ELR (cell line): ENCODE results near the gene CTTNBP2.
A peak's percentile ranks its signal among the peaks of the same experiment; 100 is the strongest.

Experiments
- DNase-seq: peaks from one replicate; pipeline ENCODE4 v3.0.0-alpha.2; 2015; ENCODE audit warnings: low read depth

The CTTNBP2 gene

DNA sequence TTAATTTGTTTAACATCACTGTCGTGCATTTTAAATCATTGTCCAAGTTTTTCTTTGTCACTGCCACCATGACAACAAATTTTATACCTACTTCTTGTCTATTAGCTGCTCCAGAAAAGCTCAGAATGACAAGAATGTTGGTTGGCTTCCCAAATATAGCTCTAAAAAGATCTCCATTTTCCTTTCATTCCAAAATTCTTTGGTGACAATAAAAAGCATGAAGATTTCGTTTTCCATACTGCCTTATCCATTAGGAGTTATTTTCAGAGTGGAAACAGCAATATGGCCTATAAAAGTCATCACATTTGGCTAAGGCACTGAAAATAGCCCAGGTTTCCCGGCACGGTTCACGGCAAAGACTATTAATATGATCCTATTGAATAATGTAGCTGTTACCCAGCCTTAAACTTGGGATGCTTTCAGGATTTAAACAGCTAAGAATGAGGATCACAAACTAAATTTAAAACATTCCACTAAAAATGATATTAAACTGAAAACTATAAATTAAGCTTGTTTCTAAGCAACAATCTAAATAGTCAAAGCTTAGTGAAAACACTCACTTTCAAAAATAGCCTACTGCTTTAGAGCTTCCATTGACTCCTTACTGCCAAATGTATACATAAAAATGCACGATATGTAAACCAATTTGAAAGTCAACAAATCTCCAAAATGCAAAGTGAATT lies 2.7 kb downstream of the CTTNBP2 start:
- DNase-seq: no peak

DNA sequence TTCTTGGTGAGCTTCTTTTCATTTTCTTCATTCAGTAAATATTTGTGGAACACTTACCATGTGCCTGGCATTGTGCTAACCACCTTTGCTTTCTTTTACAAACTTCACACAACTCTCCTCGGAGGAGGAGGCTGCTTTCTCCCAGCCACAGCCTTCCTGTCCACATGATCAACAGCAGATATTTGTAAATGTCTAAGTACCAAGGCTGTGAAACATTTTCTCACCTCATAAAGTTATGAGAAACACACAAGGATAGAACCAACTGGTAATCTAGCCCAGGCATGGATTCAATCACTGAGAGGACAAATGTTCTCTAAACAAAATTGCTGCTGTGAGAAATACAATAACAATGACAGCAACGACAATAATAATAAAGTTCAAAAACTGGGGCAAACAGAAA lies 3.9 kb downstream of the CTTNBP2 start:
- no peak for DNase-seq

DNA sequence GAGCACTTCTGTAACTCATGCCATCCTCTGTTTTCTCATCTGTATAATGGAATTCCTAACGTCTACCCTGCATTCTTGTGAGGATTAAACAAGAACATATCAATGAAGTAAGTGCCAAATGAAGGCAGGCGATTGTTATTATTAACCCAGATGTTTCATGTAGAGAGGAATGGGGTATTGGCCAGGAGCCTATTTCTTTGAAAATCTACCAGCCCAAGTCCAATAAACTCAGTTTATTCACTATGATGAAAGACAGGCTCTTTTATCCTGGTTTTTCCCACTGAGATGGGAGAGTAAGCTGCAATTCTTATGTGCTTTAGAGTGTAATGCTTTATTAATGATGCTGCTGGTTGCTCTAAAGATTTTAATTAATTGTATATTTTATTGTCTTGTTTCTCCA lies 9.6 kb downstream of the CTTNBP2 start:
- no peak for DNase-seq

DNA sequence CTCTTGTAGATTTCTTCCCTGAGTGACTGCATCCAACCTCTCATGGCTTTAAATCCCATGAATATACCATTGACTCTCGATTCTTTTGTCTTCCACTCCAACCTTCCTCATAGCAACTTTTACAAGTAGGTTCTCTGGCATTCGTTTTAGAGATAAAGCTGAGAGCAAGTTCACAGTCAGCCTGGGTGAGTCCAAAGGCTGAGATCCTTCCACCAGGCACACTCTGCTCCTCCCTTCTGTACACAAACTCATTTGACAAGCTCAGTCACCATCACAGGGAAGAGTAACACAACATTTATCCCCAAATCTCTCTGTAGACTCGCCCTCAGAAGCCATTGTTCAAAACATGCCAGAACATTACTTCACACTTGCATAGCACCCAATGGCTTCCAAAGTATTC lies 10.9 kb downstream of the CTTNBP2 start:
- no peak for DNase-seq

DNA sequence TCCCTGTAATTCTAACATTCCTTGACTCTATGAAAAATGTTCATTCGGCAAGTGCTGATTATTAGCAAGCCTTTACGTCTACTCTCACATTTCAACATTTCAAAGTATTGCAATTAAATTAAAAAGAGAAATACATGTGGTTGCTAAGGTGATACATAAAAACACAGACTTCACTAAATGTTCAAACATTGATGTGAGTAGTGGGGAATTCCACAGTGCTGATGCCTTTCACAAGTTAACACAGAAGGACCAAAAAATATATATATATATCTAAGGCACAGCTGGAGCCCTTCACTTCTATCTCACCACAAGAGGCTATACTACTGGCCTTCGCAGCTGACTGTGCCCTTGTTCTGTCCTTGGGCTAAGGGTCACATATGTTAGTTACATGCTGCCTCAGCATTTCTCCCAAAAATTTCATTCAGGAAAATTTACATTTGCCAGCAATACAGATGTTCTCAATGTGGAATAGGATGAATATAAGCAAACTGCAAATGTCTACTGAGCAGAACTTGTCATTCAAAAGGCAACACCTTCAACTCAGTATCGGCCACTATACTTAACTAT lies 13.9 kb downstream of the CTTNBP2 start:
- no peak for DNase-seq

DNA sequence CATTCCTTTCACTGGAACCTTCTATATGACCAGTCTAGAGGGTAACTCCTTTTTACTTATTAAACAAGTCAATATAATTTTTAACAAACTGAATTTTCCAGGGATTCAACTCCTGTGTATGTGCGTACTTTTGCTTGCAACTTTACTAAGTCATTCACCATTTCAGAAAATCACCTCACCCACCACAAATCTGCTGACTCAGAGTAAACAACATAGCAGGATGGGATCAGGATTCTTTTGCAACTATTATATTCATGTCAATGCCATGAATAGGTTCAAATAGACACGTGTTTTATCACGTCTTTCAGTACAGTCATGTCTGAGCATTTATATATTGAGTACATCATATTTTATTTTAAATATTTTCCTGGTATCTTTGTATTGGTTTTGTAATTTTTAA lies 14.5 kb downstream of the CTTNBP2 start:
- DNase-seq: no peak

DNA sequence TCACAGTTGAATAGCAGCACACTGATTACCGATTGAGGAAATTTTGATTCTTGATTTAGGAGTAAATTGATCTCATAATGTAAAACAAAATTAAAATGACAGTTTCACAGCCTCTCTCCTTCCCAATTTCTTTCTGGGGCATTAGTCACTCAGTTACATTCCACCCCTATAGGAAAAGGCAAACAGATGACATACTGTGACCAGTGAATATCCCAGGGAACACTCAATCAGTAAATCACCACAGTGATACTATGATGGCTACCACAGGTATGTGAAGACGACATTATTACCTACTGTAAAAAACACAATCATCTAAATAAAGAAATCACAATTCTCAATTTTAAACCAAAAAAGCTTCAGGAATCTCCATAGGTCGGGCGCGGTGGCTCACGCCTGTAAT lies 15.5 kb downstream of the CTTNBP2 start:
- DNase-seq: no peak

DNA sequence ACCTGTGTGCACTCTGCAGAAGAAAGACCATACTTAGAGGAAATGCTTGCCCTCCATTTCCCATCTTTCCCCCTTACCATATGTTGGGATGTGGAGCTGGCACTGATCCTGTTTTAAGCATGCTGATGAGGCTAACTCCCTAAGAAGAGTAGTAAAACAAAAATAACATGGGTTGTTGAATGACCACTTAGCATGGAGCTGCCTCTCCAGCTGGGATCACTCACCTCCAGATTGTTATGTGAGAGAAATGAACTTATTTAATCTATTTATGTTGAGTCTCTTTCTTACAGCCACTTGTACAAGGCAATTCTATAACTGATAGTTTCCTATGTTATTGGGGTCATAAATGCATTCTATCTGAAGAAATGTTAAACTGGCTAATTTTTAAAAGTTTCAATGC lies 17.0 kb downstream of the CTTNBP2 start:
- no peak for DNase-seq

DNA sequence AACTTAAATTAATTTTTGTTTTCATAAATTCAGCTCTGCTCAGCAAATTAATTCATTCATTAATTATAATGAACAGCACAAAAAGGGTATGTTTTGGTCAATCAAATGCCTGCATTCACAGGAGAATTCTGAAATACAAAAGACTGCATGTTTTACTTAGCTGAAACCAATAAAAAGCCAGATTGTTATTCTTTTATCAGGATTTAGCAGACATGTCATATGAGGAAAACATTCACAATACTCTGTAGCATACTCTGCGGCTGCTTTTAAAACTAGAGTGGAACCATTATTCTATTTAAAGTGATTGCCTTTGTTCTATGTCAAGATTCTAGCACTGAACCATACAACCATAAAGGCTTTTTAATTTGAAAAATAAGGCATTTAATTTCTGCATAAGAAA lies 19.1 kb downstream of the CTTNBP2 start:
- no peak for DNase-seq

DNA sequence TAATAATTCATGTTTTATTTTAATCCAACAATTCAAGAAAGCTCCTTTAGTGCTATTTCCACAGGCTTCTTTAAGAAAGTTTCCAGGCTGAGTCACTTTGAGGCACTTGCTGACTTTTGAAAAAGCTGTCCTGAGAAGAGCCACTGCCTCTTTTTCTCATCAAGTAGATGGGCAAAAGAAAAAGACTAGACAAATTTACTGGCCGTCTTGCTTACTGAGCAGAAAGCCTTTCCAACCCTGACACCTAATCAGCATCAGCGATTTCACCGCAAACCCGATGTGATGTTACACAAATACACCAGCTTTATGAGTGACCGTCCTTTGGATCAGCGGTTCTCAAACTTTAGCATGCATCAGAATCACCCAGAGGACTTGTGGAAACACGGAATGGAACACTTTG lies 24.3 kb downstream of the CTTNBP2 start:
- no peak for DNase-seq

DNA sequence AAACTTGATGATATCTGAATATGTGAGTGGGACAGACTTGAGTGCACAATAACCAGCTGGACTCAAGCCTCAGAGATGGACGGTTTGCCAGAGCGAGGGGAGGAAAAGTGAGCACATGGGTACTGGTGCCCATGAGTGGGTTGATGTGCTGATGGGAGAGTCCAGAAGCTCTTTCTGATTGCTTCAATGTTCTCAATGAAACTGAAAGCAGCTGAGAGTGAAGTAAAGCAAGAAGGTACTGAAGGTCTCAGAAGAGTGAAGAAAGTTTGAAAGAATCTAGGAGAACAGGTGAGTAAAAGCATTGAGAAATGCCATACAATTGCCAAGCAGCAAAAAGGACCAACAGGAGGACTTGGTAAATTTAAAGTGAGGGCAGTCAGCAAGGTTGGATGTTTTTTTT lies 28.6 kb downstream of the CTTNBP2 start:
- no peak for DNase-seq

DNA sequence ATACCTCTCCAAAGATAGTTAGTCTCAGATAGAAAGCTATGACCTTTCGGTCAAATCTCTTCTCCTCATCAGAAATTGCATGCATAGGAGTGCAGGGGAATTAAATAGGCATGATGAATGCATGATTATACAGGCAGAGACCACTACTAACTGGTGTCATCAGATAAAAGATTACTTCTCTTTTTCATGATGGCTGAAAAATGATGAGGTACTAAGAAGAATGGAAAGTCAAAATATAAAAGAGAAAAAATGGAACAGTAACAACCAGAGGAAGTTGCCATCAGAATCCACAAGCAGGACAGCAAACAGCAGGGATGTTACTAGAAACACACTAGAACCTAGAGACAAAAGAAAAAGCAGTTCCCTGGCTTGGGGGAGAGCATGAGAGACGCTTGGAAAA lies 31.6 kb downstream of the CTTNBP2 start:
- no peak for DNase-seq

DNA sequence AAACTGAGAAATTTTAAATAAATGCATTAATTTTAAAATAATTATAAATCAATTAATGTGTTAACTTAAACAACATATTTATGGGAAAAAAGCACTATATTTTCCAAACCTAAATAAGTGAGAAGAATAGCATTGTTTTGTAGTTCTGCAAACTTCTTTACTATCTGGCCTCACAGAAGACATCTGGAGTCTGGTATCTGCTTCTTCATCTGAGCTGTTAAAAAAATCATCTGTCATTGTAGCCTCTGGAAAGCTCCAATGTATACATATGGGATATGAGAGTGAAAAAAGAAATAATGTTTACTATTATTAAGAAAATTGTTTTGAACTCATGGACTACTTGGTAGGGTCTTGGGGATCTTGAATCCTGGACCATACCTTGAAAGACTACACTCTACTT lies 32.2 kb downstream of the CTTNBP2 start:
- no peak for DNase-seq

DNA sequence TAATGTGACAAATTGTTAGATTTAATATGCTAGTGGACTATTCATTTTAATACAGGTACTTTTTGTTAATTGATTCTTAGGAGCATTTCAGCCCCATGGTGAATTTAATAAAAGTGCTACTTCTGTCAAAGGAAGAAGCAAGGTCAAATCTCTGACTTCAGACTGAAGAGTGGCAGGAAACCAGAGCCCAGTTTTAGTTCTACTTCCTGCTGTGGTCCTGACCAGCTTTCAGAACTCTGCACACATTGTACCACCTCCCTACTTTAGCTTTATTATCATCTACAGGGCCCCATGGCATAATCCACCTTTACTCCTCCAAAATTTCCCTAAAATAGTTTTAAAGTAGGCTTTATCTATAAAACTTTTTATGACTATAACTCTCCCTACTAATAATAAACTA lies 33.7 kb downstream of the CTTNBP2 start:
- DNase-seq: no peak

DNA sequence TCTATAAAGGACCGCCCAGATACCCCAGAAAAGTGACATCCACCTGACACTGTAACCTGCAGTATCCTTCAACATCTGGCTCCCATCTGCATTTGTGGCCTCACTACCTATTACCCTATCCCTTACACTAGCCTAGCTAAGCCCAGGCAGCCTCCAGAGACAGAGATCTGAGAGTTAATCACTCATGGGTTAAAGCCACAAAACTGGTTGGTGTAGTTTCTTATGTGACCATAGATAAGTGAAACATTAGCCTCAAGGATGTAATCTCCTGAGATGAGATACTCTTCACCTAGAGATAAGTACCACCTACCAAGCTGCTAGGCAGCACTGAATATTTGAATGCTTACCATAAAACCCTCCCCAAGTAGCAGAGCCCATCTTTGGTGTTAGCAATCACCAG lies 35.4 kb downstream of the CTTNBP2 start:
- no peak for DNase-seq

DNA sequence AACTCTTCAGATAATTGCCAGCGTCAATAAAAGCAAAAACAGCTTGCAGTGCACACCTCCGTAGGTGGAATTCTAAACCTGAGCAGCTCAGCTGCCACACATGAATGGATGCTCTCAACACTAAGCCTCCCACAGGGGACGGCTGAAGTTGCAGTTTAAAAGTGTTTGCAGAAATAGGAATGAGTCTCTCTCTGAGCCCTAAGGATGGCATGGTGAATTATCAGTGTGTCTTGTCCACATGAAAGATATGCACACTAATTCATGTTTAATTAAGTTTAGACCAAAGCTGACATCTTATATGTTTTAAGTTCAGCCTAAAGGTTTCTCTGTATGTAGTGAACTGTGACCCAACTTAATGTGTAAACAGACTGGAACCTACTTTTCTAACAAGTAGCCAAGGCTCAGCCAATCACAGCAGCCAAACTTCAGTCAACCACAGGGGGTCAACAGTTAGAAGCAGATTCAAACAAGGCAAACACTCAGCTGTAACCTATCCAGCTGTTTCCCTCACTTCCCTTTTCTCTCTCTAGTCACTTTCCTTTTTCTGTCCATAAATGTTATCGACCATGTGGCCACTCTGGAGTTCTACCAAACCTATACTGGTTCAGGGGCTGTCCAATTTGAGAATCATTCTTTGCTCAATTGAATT lies 38.1 kb downstream of the CTTNBP2 start:
- DNase-seq: no peak

DNA sequence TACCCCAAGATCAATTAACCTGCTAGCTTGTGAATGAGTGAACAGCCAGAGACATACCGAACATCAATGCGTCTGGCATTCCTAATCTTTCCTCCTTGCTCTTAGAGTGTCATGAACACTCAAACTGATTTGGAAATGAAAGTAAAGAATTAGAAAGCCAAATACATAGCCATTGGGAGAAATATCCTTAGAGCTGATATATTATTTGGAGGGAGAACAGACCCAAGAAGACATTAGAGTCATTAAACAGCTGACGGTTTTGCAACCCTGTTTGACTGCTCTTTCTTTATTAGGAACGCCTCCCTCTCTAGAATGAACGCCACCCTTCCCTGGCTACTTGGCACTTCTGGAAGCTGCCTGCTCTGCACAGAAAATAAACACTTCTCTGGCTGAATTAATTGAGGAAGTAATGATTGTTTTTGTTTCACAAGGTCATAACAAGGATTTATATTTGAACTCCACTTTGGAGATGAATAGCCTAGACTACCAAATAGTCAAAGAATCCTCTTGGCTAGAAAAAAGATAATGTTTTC lies 42.8 kb downstream of the CTTNBP2 start:
- DNase-seq: no peak

DNA sequence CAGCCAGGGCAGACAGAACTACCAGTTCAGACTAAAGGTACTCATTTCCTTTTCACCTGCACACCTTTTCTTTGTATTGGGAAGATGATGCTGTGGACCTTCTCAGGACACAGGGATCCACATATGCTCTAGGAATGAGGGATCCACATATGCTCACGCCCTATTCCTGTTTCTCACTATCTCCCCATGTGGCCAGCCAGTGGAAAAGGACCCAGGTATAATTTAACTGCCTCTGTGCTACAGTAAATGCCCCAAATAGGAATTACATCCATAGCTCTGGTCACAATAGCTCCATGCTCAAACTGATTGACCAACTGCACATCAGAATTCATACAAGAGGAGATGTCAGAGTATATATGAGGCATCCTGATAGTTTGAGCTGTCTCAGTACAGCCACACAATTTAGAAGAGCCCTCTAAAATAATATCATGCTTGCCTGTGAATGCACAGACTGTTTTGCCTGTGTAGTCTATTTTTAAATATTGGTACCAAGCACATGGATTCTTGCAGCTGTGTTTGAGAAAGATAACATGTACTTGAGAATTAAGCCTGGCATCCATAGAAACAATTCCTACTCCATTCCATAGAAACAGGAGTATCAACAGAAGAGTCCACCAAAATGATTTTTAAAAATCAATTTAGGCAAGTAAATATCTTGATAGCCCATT lies 43.7 kb downstream of the CTTNBP2 start:
- DNase-seq: peak; percentile 6

DNA sequence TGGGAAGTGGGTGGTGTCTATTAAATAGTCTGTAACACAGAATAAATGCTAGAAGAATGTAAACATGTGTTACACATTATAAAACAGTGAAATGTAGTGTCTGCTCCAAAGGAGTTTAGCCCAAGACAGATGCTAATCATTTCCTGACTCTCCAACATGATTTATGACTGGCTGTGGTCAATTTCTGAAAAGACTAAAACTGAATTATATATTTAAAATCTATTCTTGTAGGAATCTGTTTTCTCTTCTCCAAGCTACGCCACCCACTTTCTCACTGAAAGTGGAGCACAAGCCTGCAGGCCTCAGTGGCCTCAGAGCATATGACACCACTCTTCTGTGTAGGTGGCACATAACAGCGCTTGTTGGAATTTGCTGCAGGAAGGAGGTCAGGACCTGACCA lies 44.4 kb downstream of the CTTNBP2 start:
- DNase-seq: no peak

DNA sequence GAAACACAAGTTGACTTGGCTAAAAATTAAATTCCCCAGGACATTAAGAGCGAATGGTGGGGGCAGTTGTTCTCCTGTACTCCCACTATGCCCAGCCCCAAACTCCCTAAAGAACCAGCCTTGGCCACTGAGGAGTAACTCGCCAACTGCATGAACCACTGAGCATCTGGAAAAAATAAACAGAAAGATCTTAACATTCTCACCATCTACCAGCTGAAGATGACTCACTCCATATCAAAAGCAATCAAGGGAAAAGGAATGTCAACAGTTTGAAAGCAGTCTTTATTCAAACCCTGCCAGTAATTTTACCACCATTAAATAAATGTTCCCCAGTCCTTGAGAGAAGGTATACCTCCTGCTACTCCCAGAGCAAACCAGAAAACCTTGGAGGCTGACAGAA lies 45.4 kb downstream of the CTTNBP2 start:
- peak; percentile 71 for DNase-seq

DNA sequence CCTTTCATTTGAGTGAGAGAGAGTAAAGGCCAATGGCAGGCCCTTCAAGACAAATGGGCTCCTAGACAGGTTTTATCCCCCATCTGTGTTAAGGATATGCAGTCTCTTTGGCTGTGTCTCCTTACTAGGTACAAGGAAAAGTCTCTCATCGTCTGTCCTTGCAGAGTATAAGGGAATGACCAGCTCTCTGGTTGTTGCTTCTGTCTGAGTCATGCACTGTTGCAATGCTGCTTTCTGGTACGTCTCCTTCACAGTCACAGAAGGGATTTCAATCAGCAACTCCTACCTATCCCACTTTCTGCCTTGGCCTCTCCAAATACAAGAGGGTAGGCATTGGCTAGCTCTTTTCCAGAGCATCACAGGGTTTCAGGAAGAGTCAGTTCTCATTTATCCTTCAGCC lies 48.1 kb downstream of the CTTNBP2 start:
- peak; percentile 65 for DNase-seq

DNA sequence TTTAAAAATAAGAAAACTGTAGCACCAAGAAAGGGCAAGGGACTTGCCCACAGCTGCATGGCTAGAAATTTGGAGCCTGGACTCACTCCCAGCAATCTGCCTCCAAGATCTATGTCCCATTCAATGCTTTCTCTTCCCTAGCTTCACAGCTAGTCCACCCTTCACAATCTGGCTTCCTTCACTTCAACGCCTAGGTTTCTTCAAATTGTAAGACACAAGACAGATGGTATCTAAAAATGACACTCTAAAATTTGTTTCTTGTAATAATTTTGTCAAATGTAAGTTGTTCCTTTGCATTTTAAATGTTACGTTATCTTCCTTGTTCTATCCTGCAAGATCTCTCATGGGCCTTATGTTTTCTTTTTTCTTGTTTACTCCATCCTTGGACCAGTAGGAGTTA lies 48.6 kb downstream of the CTTNBP2 start:
- DNase-seq: no peak

DNA sequence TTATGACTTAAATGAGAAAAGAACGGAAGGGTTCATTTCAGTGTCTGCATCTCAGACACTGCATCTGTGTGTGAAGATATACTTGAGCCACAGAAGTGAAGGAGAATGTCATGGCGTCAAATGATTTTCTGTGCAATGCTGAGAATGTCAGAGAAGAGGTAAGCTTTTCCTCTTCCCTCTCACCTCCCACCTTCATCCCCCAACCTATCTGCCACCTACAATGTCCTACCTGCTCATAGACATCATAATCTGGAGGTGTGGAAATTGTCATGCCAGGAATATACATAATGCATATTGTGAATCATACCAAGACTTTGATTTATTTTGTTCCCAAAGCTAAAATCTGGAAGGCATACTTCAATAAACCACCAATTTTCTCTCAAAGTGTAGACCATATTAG lies 53.7 kb downstream of the CTTNBP2 start:
- DNase-seq: no peak
